Stimulated activated CD4-positive, alpha-beta T cell treated with anti-CD3 and anti-CD28 coated beads, Interleukin-12 subunit alpha, Interleukin-12 subunit beta, amount 100 ng/mL, for 48 hours (primary cell): ENCODE data around the gene MTMR4.
"Not testable (repeated sequence)": the region's sequence is repeated elsewhere in the genome, so short reads cannot be mapped to it uniquely, and the experiment has no call there.

ENCODE experiments used
- DNase-seq, 3 donors: peaks; one replicate each; pipeline ENCODE4 v3.0.0-alpha.2; 2020; ENCODE audit warnings: low read depth in 2 of 3, low spot score in 1 of 3

The MTMR4 gene

GRCh38 chr17:58527306-58527705 lies 12.9 kb upstream of the MTMR4 start:
- no peak for DNase-seq

- DNase-seq, result no peak
Measured at GRCh38 chr17:58525239-58525638, 10.8 kb upstream of the MTMR4 start.

- DNase-seq, result no peak
Measured at GRCh38 chr17:58521680-58522079, 7.2 kb upstream of the MTMR4 start.

- no peak for DNase-seq
Measured at GRCh38 chr17:58520843-58521430, 6.5 kb upstream of the MTMR4 start.

- peak; percentile 97 to 100 (median 99) for DNase-seq
Measured at GRCh38 chr17:58517928-58518609, 3.6 kb upstream of the MTMR4 start.

- no peak for DNase-seq
Measured at GRCh38 chr17:58517378-58517927, 3.0 kb upstream of the MTMR4 start.

- DNase-seq, result no peak
Measured at GRCh38 chr17:58516644-58517377, 2.4 kb upstream of the MTMR4 start.

- DNase-seq, result no peak
Measured at GRCh38 chr17:58515286-58515685, 848 bp upstream of the MTMR4 start.

GRCh38 chr17:58514770-58515157 lies 326 bp upstream of the MTMR4 start:
- no peak for DNase-seq

- no peak for DNase-seq
Measured at GRCh38 chr17:58513267-58513964, 1.0 kb downstream of the MTMR4 start.

- no peak for DNase-seq
Measured at GRCh38 chr17:58510075-58510474, 4.4 kb downstream of the MTMR4 start.

- DNase-seq, result no peak
Measured at GRCh38 chr17:58508341-58509067, 5.9 kb downstream of the MTMR4 start.

GRCh38 chr17:58507123-58507634 lies 7.3 kb downstream of the MTMR4 start:
- no peak for DNase-seq

- DNase-seq, result no peak
Measured at GRCh38 chr17:58506354-58507080, 7.9 kb downstream of the MTMR4 start.

- no peak for DNase-seq
Measured at GRCh38 chr17:58504826-58505351, 9.5 kb downstream of the MTMR4 start.

GRCh38 chr17:58503866-58504265 lies 10.6 kb downstream of the MTMR4 start:
- no peak for DNase-seq

GRCh38 chr17:58503134-58503533 lies 11.3 kb downstream of the MTMR4 start:
- not testable (repeated sequence) for DNase-seq

- no peak for DNase-seq
Measured at GRCh38 chr17:58501451-58501850, 13.0 kb downstream of the MTMR4 start.

- DNase-seq, result no peak
Measured at GRCh38 chr17:58498177-58498828, 16.1 kb downstream of the MTMR4 start.
